Osteoblast (primary cell): ENCODE data around the gene MALAT1. TPM values are rescaled to one million over a fixed set of nuclear protein-coding genes. Genes with fewer than 3 reads are reported as not detected.

Source experiments
- DNase-seq: peaks from one replicate; pipeline ENCODE4 v3.0.0; 2011; ENCODE audit warnings: low spot score, mixed read lengths; ENCODE audit not compliant: insufficient read length; ENCODE audit errors: missing footprints
- H2AFZ ChIP-seq: 2 replicates; pipeline ENCODE4 v1.6.0; 2011; ENCODE audit warnings: mild to moderate bottlenecking, low read length
- H3K27ac ChIP-seq: 2 replicates; pipeline ENCODE4 v1.5.1; 2011; ENCODE audit warnings: mild to moderate bottlenecking, low read depth, low read length, moderate library complexity
- H3K27me3 ChIP-seq: 2 replicates; pipeline ENCODE4 v1.6.0; 2012; ENCODE audit warnings: mild to moderate bottlenecking, control low read depth, inconsistent platforms, low read length, moderate library complexity; ENCODE audit not compliant: insufficient read depth
- H3K36me3 ChIP-seq: 2 replicates; pipeline ENCODE4 v1.5.1; 2011; ENCODE audit warnings: mild to moderate bottlenecking, low read length, control low read depth, moderate library complexity; ENCODE audit not compliant: insufficient read depth
- H3K4me1 ChIP-seq: 2 replicates; pipeline ENCODE4 v1.5.1; 2011; ENCODE audit warnings: mild to moderate bottlenecking, low read length, control low read depth, moderate library complexity; ENCODE audit not compliant: insufficient read depth
- H3K4me2 ChIP-seq: 2 replicates; pipeline ENCODE4 v1.6.0; 2011; ENCODE audit warnings: mild to moderate bottlenecking, low read length; ENCODE audit not compliant: insufficient read depth
- H3K4me3 ChIP-seq: fragments of 200-600 bp; sonication (generic); 3 replicates; pipeline ENCODE4 v1.5.1; 2012; ENCODE audit warnings: mild to moderate bottlenecking, low read length, inconsistent platforms; ENCODE audit not compliant: insufficient read depth
- H3K79me2 ChIP-seq: 2 replicates; pipeline ENCODE4 v1.6.0; 2012; ENCODE audit warnings: mild to moderate bottlenecking, low read length, control low read depth, inconsistent platforms; ENCODE audit not compliant: insufficient read depth
- H3K9me3 ChIP-seq: 2 replicates; pipeline ENCODE4 v1.5.1; 2011; ENCODE audit warnings: low read depth, low read length, control low read depth
- H4K20me1 ChIP-seq: 2 replicates; pipeline ENCODE4 v1.6.0; 2012; ENCODE audit warnings: mild to moderate bottlenecking, low read length, control low read depth; ENCODE audit not compliant: insufficient read depth
- CTCF ChIP-seq: IDR thresholded peaks from 2 replicates; pipeline ENCODE4 v1.5.1; 2011; ENCODE audit warnings: mild to moderate bottlenecking, low read depth, low read length, moderate library complexity; ENCODE audit errors: extremely low read depth
- small RNA-seq: library from RNA; depleted of rRNA; stranded (forward); fragments of <200 nt; gene quantifications from one replicate; pipeline ENCODE3, GENCODE V24; 2012
- total RNA-seq: library from RNA; depleted of rRNA; stranded (reverse); fragments of >200 nt; gene quantifications from 2 replicates; pipeline ENCODE4 v1.2.3, GENCODE V29; 2012

MALAT1 gene
- total RNA-seq, 1 donor = 19,002 TPM

GRCh38 chr11:65555693-65556231 lies 56.9 kb downstream of the MALAT1 start:
- H3K79me2 ChIP-seq = peaks cover 41% of the 10 kb centered on the region
- H3K4me2 ChIP-seq = peak overlapping the region; percentile 84
- H3K27ac ChIP-seq = peak overlapping the region; percentile 73
- TF ChIP-seq CTCF = no peak
- H3K4me3 ChIP-seq = peak overlapping the region; percentile 82
- H3K4me1 ChIP-seq = peaks cover 41% of the 10 kb centered on the region
- H3K36me3 ChIP-seq = peaks cover 22% of the 10 kb centered on the region
- peaks cover 36% of the 10 kb centered on the region for H4K20me1 ChIP-seq
- DNase-seq = peak; percentile 99
- no peaks in the 10 kb centered on the region for H3K9me3 ChIP-seq
- no peak overlapping the region for H2AFZ ChIP-seq
- H3K27me3 ChIP-seq = no peaks in the 10 kb centered on the region

Small RNA genes within 50 kb of the gene (small RNA-seq; reads per million reads assigned to genes)
- not detected for gene RF01684

Other genes with a start within 250 kb of the MALAT1 start
- gene POLA2, start 237.1 kb upstream of the MALAT1 start, total RNA-seq = 4.3 and 6.2 TPM in 2 replicates
- 15.0 and 15.6 TPM in 2 replicates for gene CDC42EP2, start 184.2 kb upstream of the MALAT1 start, total RNA-seq
- 44.2 and 48.1 TPM in 2 replicates for gene DPF2, start 165.2 kb upstream of the MALAT1 start, total RNA-seq
- gene TIGD3, start 144.3 kb upstream of the MALAT1 start, total RNA-seq = not detected in 2 replicates
- 4.1 and 4.3 TPM in 2 replicates for gene SLC25A45, start 116.4 kb upstream of the MALAT1 start, total RNA-seq
- 62.2 and 78.2 TPM in 2 replicates for gene FRMD8, start 112.4 kb upstream of the MALAT1 start, total RNA-seq
- gene NEAT1, start 76.2 kb upstream of the MALAT1 start, total RNA-seq = 818 and 1,122 TPM in 2 replicates
- 109 and 115 TPM in 2 replicates for gene SCYL1, start 26.0 kb downstream of the MALAT1 start, total RNA-seq
- gene LTBP3, start 59.3 kb downstream of the MALAT1 start, total RNA-seq = 40.7 and 41.6 TPM in 2 replicates
- 37.1 and 42.3 TPM in 2 replicates for gene ZNRD2, start 71.4 kb downstream of the MALAT1 start, total RNA-seq
- 31.5 and 36.2 TPM in 2 replicates for gene FAM89B, start 73.5 kb downstream of the MALAT1 start, total RNA-seq
- gene EHBP1L1, start 77.0 kb downstream of the MALAT1 start, total RNA-seq = 43.9 and 58.6 TPM in 2 replicates
- 0.29 TPM in 1 of 2 replicates, not detected in the other for gene KCNK7, start 96.8 kb downstream of the MALAT1 start, total RNA-seq
- 19.4 and 21.4 TPM in 2 replicates for gene MAP3K11, start 115.2 kb downstream of the MALAT1 start, total RNA-seq
- gene PCNX3, start 116.7 kb downstream of the MALAT1 start, total RNA-seq = 26.5 and 27.9 TPM in 2 replicates
- gene SIPA1, start 139.1 kb downstream of the MALAT1 start, total RNA-seq = 12.7 and 15.2 TPM in 2 replicates
- 29.2 and 31.8 TPM in 2 replicates for gene RELA, start 163.9 kb downstream of the MALAT1 start, total RNA-seq
- gene KAT5, start 213.2 kb downstream of the MALAT1 start, total RNA-seq = 37.4 and 44.2 TPM in 2 replicates
- gene RNASEH2C, start 221.8 kb downstream of the MALAT1 start, total RNA-seq = 27.4 and 27.9 TPM in 2 replicates